Stimulated activated CD8-positive, alpha-beta memory T cell treated with anti-CD3 and anti-CD28 coated beads, Interleukin-7, amount 100 ng/mL, for 48 hours (primary cell): Measurements from ENCODE around the gene C2orf81.

ENCODE experiments used
- DNase-seq, 2 donors: peaks; one replicate each; pipeline ENCODE4 v3.0.0-alpha.2; 2020; ENCODE audit warnings: low read depth in 1 of 2; ENCODE audit errors: extremely low read depth in 1 of 2

Gene C2orf81

GRCh38 chr2:74364533-74365505 is 56.6 kb downstream of the C2orf81 start:
- no peak for DNase-seq
